Left ventricle myocardium superior (tissue), 1 donor: ENCODE results near the gene NPHS1. TPM values are rescaled to one million over a fixed set of nuclear protein-coding genes. Genes with fewer than 3 reads are reported as not detected.
"Not testable (repeated sequence)": the region's sequence is repeated elsewhere in the genome, so short reads cannot be mapped to it uniquely, and the experiment has no call there.

ENCODE experiments used
- ATAC-seq: fragments of 200-7000 bp; cut with Tn5 transposase; one replicate; pipeline ENCODE4 v1.9.1; 2020; ENCODE audit warnings: mild to moderate bottlenecking, moderate library complexity
- DNase-seq: peaks from one replicate; pipeline ENCODE4 v3.0.0-alpha.2; 2020
- intact Hi-C: fragments of 100-400 bp; cut with micrococcal nuclease; formaldehyde crosslinking; loops from one replicate; pipeline ENCODE4 v1.11.0; 2022
- long read RNA-seq: library from polyadenylated mRNA; unstranded; transcript quantifications from one replicate; pipeline ENCODE4 v2.0.0, GENCODE V29; 2021
- total RNA-seq: library from RNA; stranded (reverse); fragmentation: NEBNext Ultra II Directional; extraction: Animal tissue kit (Norgen Biotek cat#: 25700); gene quantifications from one replicate; pipeline ENCODE4 v1.2.1, GENCODE V29; 2021
- donor health status: DM: no; HTN: yes; CAD: no; lungs with severe emphysema.

Gene NPHS1
- not detected for total RNA-seq
- long read RNA-seq: 0 reads

DNA sequence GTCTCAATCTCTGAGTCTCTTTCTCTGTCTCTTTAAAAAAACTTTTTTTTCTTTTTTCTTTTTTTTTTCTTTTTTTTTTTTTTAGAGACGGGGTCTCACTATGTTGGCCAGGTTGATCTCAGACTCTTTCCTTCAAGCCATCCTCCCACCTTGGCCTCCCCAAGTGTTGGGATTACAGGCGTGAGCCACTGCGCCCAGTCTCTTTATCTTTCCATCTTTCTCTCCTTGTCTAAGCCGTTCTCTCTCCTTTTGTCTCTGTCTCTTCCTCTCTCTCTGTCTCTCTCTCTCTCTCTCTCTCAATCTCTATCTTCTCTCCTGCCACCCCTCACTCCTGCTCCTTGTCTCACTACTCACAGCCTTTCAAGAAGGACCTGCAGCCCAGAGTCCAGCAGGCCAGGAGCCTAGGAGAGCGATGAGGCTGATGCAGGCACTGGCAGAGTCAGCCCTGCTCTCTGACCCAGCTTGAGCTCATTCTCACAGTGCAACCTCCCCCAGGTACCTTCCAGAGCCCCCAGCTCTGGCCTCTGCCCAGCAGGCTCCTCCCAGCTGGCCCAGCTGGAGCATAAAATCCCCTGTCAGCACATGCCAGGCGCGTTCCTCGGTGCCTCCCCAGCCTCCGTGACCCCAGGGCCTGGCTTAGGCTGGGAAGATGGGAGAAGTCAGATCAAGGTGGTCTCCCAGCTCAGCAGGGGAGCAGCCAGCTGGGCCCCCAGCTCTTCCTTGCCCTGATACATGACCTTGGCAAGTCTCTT is at the start of gene NPHS1:
TSS of gene NPHS1 (minus strand) at position 476 of the 752 bp plus-strand sequence. CDS start 667 bp downstream, outside the sequence.
- no peak for ATAC-seq
- intact Hi-C loops: no loop called here
- no peak for DNase-seq

DNA sequence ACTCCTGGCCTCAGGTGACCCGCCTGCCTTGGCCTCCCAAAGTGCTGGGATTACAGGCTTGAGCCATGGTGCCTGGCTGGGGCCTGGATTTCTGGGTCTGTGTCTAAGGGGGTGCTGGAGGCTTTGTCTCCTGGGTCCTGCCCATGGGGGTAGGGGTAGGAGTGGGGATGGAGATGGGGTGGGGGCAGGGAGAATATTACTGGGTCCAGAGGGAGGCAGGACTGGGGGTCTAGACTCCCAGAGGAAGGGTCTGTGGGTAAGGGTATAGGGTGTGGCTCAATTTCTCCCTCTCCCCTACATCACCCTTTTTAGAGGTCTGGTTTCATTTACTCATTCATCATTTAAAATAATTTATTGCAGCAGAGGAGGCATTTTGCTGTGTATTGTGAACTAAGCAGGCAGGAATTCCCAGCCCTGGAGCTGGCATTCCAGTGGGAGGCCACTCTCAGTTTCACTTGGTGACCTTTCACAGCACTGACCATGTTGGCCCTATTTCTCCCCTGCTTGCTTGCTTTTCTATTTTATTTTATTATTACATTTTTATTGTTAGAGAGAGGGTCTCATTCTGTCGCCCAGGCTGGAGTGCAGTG is 48.8 kb upstream of the NPHS1 start:
- intact Hi-C loops: no loop called here
- DNase-seq: no peak
- ATAC-seq: no peak

DNA sequence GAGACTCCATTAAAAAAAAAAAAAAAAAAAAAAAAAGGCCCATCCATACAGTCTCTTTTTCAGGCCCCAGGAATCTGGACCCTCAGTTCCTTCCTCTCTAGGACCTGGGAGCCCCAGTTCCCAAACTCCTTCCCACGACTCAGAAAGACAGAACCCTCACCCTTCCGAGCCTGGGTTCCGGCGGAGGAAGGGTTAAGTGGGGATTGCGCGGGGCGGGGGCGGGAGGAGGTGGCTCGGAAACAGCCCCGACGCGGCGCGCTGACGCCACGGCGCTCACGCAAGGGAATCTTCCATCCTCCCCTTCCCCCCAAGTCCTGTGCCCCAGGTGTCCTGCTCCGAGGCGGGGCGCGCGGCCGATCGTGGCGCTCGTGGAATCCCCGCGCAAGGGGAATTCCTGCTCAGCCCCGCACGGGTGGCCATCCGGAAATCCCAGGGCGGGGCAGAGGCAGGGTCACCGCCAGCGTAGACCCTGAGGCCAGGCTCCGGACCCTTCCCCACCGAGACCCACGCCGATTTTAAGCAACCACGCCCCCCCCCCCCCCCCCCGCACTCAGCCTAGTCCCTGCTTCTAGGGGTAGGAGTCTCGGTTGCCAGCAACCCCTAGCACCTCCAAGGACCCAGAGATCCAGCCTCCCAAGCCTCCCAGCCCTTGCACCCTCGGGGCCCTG is 47.4 kb upstream of the NPHS1 start:
- ATAC-seq (peak; percentile 90), DNase-seq (peak; percentile 89)
- intact Hi-C loops: no loop called here

GRCh38 chr19:35898499-35898809 is 46.1 kb upstream of the NPHS1 start:
- ATAC-seq (no peak), DNase-seq (no peak)
- intact Hi-C loops: no loop called here

GRCh38 chr19:35897706-35898451 is 45.6 kb upstream of the NPHS1 start:
- intact Hi-C loops: no loop called here
- DNase-seq (no peak), ATAC-seq (no peak)

- no peak for DNase-seq
- intact Hi-C loops: no loop called here
- ATAC-seq: no peak
These were observed 44.3 kb upstream of the NPHS1 start for GRCh38 chr19:35896643-35897040.

DNA sequence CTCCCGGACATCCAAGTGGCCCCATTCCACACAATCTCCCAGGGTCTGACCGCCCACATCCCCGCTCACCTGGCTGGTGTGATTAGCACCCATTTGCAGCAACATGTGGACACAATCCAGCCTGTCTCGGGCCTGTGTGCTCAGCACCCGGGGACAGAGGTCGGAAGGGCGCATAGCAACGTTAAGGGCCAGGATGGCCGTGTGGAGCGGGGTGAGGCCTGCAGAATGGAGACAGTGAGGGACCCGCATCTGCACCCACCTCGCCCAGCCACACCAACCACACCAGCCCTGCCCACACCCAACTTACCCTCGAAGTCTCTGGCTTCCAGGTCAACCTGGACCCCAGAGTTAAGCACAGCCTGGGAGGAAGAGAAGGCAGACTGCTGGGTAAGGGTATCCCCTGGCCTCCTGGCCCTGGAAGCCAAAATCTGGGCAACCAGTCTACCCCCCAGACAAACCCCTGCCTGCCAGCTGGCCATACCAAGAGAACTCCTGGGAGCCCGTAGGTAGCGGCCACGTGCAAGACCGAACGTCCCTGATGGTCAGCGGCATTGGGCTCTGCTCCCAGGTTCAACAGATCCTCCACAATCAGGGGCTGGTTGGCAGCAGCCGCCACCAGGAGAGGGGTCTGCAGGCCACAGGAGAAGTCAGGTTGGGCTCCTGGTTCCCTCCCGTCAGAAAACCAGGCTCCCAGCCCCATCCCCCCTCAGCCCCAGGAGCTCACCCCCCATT is 43.8 kb upstream of the NPHS1 start:
- ATAC-seq (no peak), DNase-seq (no peak)
- intact Hi-C loops: no loop called here

DNA sequence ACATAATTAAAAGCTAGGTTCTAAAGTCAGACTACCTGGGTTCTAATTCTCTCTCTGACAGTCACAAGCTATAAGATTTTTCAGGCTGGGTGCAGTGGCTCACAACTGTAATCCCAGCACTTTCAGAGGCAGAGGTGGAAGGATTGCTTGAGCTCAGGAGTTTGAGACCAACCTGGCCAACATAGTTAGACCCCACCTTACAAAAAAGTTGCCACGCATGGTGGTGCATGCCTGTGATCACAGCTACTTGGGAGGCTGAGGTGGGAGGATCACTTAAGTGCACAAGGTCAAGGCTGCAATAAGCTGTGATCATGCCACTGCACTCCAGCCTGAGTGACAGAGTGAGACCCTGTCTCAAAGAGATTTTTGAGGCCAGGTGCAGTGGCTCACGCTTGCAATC is 42.0 kb upstream of the NPHS1 start:
- intact Hi-C loops: no loop called here
- no peak for ATAC-seq
- DNase-seq: no peak

DNA sequence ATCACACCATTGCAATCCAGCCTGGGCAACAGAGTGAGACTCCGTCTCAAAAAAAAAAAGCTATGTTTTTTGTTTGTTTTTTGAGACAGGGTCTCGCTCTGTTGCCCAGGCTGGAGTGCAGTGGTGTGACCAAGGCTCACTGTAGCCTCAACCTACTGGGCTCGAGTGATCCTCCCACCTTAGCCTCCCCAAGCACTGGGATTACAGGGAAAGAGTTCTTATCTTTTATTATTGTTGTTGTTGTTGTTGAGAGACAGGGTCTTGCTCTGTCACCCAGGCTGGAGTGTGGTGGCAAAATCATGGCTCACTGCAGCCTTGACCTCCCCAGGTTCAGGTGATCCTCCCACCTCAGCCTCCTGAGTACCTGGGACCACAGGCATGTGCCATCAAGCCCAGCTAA is 39.5 kb upstream of the NPHS1 start:
- DNase-seq, intact Hi-C loops, ATAC-seq: not testable (repeated sequence)

GRCh38 chr19:35890113-35890650 is 37.9 kb upstream of the NPHS1 start:
- intact Hi-C loops: no loop called here
- ATAC-seq (no peak), DNase-seq (no peak)

- intact Hi-C loops: no loop called here
- DNase-seq: no peak
These were observed 37.2 kb upstream of the NPHS1 start for GRCh38 chr19:35889370-35890112.

DNA sequence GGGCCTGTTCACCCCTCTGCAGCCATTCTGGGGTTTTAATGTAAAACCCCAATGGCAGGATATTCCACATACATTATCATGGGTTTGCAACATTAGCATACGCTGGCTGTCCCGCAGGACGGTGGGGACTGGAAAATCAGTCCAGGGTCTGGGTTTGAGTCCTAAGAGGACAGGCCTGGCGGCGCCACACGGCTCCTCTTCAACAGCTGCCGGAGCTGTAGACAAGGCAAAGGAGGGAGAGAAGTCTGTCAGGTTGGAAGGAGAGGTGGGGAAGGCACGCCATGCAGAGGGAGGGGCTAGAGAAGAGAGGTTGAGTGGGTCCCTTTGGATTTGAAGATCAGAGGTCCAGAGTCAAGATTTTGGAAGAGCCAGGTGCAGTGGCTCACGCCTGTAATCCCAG is 36.1 kb upstream of the NPHS1 start:
- intact Hi-C loops: no loop called here
- ATAC-seq: no peak

More at GRCh38 chr19:35889370-35890112, 37.2 kb upstream of the NPHS1 start:
- ATAC-seq: no peak

DNA sequence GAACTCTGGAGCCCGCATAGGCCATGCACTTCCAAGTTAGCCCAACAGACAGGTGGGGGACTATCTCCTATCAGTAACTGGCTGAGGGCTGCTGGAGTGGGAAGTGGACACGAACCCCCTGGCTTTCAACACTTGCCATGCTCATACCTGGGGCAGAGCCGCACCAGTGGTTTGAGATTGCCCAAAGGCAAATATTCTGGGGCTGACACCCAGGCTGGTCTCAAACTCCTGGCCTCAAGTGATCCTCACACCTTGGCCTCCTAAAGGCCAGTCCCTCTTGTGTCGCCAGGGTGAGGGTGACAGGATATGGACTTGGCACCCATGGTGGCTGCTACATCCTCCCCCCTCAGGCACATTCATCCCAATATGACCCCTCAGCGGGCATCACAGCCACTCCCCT is 34.9 kb upstream of the NPHS1 start:
- ATAC-seq (no peak), DNase-seq (no peak)
- intact Hi-C loops: no loop called here

More for the DNA sequence above, 36.1 kb upstream of the NPHS1 start:
- no peak for DNase-seq

GRCh38 chr19:35885904-35886303 is 33.6 kb upstream of the NPHS1 start:
- intact Hi-C loops: no loop called here

DNA sequence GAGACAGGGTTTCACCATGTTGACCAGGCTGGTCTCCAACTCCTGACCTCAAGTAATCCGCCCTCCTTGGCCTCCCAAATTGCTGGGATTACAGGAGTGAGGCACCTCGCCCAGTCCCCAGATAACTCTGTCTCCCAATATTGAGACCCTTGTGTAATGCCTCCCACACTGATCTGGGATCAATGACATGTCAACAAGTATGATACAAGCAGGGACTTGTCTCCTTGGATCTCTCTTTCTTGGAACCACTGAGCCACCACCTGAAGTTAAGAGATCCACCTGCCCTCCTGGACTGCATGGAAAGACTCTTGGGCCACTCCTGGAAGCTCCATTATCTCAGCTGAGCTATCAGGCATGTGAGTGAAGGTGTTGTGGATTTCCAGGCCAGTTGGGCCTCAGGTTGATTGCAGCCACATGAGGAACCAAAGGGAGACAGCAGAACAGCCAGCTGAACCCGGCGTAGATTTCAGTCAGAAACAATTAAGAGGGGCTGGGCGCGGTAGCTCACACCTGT is 33.0 kb upstream of the NPHS1 start:
- DNase-seq (no peak), ATAC-seq (no peak)
- intact Hi-C loops: no loop called here

More at GRCh38 chr19:35885904-35886303, 33.6 kb upstream of the NPHS1 start:
- no peak for ATAC-seq
- no peak for DNase-seq

DNA sequence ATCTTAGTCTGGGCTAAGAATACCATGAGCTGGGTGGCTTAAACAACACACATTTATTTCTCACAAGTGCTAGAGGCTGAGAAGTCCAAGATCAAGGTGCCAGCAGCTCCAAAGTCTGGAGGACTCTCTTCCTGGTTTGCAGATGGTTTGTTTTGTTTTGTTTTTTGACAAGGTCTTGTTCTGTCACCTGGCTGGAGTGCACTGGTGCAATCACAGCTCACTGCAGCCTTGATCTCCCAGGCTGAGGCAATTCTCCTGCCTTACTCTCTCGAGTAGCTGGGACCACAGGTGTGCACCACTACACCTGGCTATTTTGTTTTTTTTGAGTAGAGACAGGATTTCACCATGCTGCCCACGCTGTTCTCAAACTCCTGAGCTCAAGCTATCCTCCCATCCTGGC is 31.6 kb upstream of the NPHS1 start:
- no peak for ATAC-seq
- intact Hi-C loops: no loop called here
- no peak for DNase-seq

DNA sequence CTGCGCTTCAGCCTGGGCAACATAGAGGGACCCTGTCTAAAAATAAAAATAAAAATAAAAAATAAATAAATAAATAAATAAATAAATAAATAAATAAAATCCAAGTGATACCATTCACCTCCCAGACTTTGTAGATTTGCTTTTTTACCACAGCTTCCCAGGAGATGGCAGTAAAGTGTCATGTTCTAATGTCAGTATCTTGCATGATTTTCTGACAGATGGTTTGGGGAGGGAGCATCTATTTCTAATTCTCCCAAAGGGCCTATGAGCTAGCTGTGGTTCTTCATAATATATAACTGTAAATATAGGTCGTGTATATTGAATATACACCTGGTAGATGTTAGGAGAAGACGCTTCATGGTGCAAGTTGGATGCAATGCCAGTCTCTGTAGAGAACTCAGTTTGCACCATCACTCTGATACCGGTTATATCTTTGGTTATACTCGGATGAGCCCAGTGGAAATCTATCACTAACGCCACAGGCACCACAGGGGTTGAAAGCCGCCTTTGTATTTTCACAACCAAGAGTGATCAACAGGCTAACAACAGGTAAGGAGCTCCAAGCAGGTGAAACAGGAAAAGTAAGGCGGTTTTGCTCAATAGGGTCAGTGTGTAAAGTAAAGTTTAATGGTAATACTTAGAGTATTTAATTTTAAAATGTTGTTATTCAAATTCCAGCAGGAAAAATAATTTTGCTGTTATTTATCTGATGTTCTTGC is 30.0 kb upstream of the NPHS1 start:
- intact Hi-C loops: no loop called here
- DNase-seq (no peak), ATAC-seq (peak; percentile 34)
